Gastrocnemius medialis (tissue), 4 donors: ENCODE measurements around the gene UNC119. TPM values are rescaled to one million over a fixed set of nuclear protein-coding genes. Genes with fewer than 3 reads are reported as not detected.

Source experiments
- ATAC-seq, 2 donors: fragments of 150-250 bp; one replicate each; pipeline ENCODE4 v1.9.1; 2016
- DNase-seq, 2 donors: peaks; one replicate each; pipeline ENCODE4 v3.0.0-alpha.2; 2019
- H3K27ac ChIP-seq, 4 donors: fragments of 200-600 bp; sonication (generic); 1 replicate in 1 of 4; 2 replicates in 3 of 4; pipeline ENCODE4 v1.5.1; 2016 to 2018; ENCODE audit warnings: mild to moderate bottlenecking in 2 of 4, moderate library complexity in 1 of 4
- H3K27me3 ChIP-seq, 3 donors: fragments of 200-600 bp; sonication (generic) in 2 of 3; 1 replicate in 1 of 3; 2 replicates in 2 of 3; pipeline versions ENCODE4 v1.5.1 to v1.6.0; 2016 to 2019; ENCODE audit warnings: mild to moderate bottlenecking in 1 of 3, moderate library complexity in 1 of 3
- H3K36me3 ChIP-seq, 2 donors: fragments of 200-600 bp; sonication (generic) in 1 of 2; one replicate each; pipeline ENCODE4 v1.5.1; 2017 to 2018
- H3K4me1 ChIP-seq, 2 donors: fragments of 200-600 bp; sonication (generic) in 1 of 2; one replicate each; pipeline ENCODE4 v1.5.1; 2016 to 2017; ENCODE audit warnings: mild to moderate bottlenecking in 2 of 2
- H3K4me3 ChIP-seq, 4 donors: fragments of 200-600 bp; sonication (generic) in 3 of 4; 1 replicate in 1 of 4; 2 replicates in 3 of 4; pipeline ENCODE4 v1.5.1; 2016 to 2019; ENCODE audit warnings: mild to moderate bottlenecking in 2 of 4
- H3K9me3 ChIP-seq, 3 donors: fragments of 200-600 bp; sonication (generic) in 2 of 3; 1 replicate in 1 of 3; 2 replicates in 2 of 3; pipeline ENCODE4 v1.5.1; 2016 to 2019
- CTCF ChIP-seq, 5 experiments: fragments of 450-650 bp in 3 of 5; fragments of 200-600 bp in 2 of 5; sonication (generic) in 2 of 5; IDR thresholded peaks in 4 of 5; conservative IDR thresholded peaks in 1 of 5; 1 replicate in 4 of 5; 2 replicates in 1 of 5; pipeline ENCODE4 v1.5.1; 2016 to 2019; ENCODE audit warnings: antibody characterized with exemption in 5 of 5, mild to moderate bottlenecking in 3 of 5, moderate library complexity in 3 of 5
- POLR2A ChIP-seq, 2 donors: fragments of 450-650 bp; IDR thresholded peaks; one replicate each; pipeline ENCODE4 v1.6.1; 2017; ENCODE audit warnings: antibody characterized with exemption in 2 of 2, mild to moderate bottlenecking in 2 of 2, moderate library complexity in 2 of 2
- in situ Hi-C, 4 donors: fragments of 200-750 bp; cut with MboI; loops; one replicate each; pipeline versions ENCODE4 v1.15.0 to v1.8.0; 2017; ENCODE audit warnings: low sequenced_read_pairs in 4 of 4
- intact Hi-C: fragments of 100-400 bp; cut with DNase I; formaldehyde crosslinking; loops from one replicate; pipeline ENCODE4 v1.15.1; 2023; ENCODE audit warnings: low total_unique reads
- total RNA-seq, 4 donors: library from RNA; depleted of rRNA; stranded (reverse); fragments of >200 nt; gene quantifications; one replicate each; pipeline versions ENCODE4 v1.1.0 to v1.2.3, GENCODE V29; 2016

Gene UNC119
- total RNA-seq, 4 donors from 2014 or later: 3.1 to 10.2 (median 6.3) TPM

GRCh38 chr17:28528327-28529012 is 24.0 kb downstream of the UNC119 start:
- Histone ChIP-seq H3K27me3 (no peaks in the 10 kb centered on the region), H3K36me3 (no peaks in the 10 kb centered on the region), H3K4me1 (no peaks in the 10 kb centered on the region), H3K9me3 (no peaks in the 10 kb centered on the region), H3K4me3 (no peak overlapping the region), H3K27ac (no peak overlapping the region)
- in situ Hi-C loops: no loop called here
- intact Hi-C loops: no loop called here
- ATAC-seq: no peak
- DNase-seq: no peak
- TF ChIP-seq CTCF (IDR thresholded peaks at IDR 0.05 in 4 of 5, conservative IDR thresholded peaks at IDR 0.05 in 1 of 5) (no peak), POLR2A (IDR thresholded peaks at IDR 0.05) (no peak)

DNA sequence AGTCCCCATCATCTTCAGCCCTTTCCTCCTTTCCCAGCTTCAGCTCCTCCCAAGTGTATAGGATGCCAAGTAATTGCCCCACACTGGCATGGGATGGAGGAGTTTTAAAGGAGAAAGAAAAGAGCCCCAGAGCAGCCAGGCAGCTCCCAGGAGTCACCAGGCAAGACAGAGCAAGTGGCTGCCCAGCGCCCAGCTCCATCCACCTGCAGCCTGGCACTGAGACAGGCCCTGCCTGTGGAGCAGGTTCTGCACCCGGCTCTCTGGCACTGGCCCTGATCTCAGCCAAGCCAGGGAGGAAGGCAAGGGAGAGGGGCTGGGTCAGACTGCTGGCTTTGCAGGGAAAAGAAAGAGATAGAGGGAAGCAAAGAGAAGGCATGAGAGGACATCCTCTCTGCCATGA is 24.6 kb downstream of the UNC119 start:
- Histone ChIP-seq H3K9me3 (no peaks in the 10 kb centered on the region), H3K27me3 (no peaks in the 10 kb centered on the region), H3K36me3 (no peaks in the 10 kb centered on the region), H3K4me3 (no peak overlapping the region), H3K4me1 (no peaks in the 10 kb centered on the region), H3K27ac (no peak overlapping the region)
- in situ Hi-C loops (no loop called here), intact Hi-C loops (no loop called here)
- ATAC-seq (no peak), DNase-seq (no peak)
- TF ChIP-seq CTCF (IDR thresholded peaks at IDR 0.05 in 4 of 5, conservative IDR thresholded peaks at IDR 0.05 in 1 of 5) (no peak), POLR2A (IDR thresholded peaks at IDR 0.05) (no peak)

DNA sequence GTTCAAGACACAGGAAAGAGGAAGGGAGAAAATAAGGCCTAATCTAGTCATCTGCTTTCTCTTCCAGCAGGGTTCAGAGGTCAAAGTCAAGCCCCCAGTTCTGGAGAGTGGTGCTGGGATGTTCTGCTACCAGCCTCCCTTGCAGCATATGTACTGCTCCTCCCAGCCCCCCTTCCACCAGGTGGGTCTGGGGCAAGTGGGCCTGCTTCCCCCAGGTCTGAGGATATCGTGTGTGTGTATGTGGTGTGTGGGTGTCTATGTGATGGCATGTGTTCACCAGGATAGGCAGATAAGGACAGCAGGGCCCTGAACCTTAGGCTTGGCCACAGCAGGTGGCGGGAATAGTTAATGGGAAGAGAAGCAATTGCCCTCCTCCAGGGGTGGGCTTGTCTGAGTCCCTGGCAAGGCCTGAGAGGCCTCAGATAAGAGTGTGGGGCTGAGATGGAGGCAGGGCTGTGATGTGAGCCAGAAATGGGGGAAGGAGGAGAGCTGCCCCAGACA is 25.2 kb downstream of the UNC119 start:
- no peak for DNase-seq
- no peak for ATAC-seq
- Histone ChIP-seq H3K27me3 (no peaks in the 10 kb centered on the region), H3K4me3 (no peak overlapping the region), H3K9me3 (no peaks in the 10 kb centered on the region), H3K36me3 (no peaks in the 10 kb centered on the region), H3K27ac (no peak overlapping the region), H3K4me1 (no peaks in the 10 kb centered on the region)
- in situ Hi-C loops: no loop called here
- no peak for TF ChIP-seq POLR2A (IDR thresholded peaks at IDR 0.05)
- no peak for TF ChIP-seq CTCF (IDR thresholded peaks at IDR 0.05 in 4 of 5, conservative IDR thresholded peaks at IDR 0.05 in 1 of 5)
- intact Hi-C loops: no loop called here

- Histone ChIP-seq H3K27me3 (no peaks in the 10 kb centered on the region), H3K27ac (no peak overlapping the region), H3K9me3 (no peaks in the 10 kb centered on the region), H3K36me3 (no peaks in the 10 kb centered on the region), H3K4me3 (no peak overlapping the region), H3K4me1 (no peaks in the 10 kb centered on the region)
- no peak for DNase-seq
- intact Hi-C loops: no loop called here
- TF ChIP-seq POLR2A (IDR thresholded peaks at IDR 0.05) (no peak), CTCF (IDR thresholded peaks at IDR 0.05 in 4 of 5, conservative IDR thresholded peaks at IDR 0.05 in 1 of 5) (no peak)
- no peak for ATAC-seq
- in situ Hi-C loops: no loop called here
Measured at GRCh38 chr17:28526381-28526780, 26.0 kb downstream of the UNC119 start.
